8988T (cell line): ENCODE results near the gene DHX16.

Experiments
- DNase-seq: peaks from one replicate; pipeline ENCODE4 v3.0.0; 2011

Gene DHX16

DNA sequence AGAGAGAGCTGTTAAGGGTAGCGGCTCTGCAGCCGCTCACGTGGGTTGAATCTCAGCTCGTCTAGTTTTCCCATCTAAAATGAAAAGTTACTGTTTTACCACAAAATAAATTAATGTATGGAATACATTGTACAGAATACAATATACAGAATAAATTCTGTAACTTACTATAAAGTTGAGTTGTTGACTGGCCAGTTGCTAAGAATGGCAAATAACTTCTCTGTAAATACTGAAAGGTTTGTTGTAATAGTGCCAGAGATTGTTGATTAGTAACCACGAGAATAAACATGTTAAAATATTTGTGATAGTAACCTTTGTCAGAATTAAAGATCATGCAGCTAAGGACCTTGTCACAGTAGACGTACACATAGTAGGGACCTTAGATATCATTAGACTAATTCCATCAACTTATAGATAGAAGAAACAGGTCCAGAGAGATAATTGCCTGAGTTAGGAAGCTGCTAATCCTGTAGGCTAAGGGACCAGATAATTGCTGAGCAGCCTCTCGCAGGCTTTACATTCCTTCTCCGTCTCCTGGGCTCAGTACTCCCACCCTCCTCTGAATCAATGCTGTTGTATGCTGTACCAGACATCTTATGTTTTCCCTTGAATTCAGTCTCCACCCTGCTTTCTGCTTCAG is 18.5 kb upstream of the DHX16 start:
- no peak for DNase-seq

DNA sequence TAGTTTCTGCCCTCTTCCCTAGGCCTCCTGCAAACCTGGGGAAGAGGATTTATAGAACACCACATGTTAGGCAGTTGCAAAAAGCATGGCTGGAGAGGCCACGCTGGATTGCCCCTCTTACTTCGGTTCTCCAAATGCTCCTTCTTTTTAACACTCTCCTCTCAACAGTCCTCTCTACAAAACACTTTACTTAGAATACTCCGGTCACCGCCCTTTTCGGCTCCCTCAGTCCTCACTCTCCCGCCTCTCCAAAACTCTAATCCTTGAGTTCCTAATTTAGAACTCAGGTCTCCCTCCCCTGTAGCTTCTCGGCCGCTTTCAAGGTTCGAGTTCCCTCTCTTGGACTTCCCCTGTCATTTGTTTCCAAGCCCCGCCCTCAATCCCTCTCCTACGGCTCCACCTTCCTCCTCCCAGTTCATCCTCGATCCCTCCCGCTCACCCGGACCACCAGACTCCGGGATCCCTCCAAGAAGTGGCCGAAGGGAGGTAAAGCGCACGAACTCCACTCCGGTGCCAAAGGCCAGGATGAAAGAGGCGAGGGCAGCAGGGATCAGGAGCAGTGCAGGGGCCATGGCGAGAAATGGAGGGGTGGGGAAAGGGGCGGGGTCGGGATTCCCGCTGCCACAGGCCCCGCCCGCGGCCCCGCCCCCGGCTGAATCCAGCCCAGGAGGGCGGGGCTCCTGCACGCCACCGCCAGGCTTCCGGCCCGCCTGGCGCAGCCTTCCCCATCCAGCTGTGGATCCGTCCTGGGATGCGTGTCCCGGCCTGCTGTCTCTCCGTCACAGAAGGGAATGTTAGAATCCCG is 17.8 kb upstream of the DHX16 start, which contains the start of gene NRM:
Gene NRM (minus strand): TSS at position 582 of the 805 bp plus-strand sequence. CDS start 10 bp downstream, at position 572.
- peak; percentile 60 for DNase-seq

DNA sequence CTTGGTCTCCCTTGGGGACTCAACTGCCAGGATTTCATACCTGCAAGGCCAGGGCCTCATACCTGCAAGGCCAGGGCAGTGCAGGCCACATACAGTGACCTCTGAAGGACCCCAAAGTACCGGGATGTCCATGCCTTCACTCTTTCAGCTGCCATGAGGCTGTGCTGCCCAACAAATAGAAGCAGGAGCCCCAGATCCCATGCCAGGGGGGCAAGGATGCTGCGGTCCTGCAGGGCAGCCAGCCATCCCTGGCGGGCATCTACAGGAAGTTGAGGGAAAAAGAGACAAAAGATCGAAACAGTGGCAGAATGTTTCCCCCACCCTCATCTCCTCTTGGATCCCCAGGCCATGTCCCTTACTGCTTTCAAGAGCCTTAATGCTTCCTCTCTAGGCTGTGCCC is 17.2 kb upstream of the DHX16 start:
- DNase-seq, result no peak

DNA sequence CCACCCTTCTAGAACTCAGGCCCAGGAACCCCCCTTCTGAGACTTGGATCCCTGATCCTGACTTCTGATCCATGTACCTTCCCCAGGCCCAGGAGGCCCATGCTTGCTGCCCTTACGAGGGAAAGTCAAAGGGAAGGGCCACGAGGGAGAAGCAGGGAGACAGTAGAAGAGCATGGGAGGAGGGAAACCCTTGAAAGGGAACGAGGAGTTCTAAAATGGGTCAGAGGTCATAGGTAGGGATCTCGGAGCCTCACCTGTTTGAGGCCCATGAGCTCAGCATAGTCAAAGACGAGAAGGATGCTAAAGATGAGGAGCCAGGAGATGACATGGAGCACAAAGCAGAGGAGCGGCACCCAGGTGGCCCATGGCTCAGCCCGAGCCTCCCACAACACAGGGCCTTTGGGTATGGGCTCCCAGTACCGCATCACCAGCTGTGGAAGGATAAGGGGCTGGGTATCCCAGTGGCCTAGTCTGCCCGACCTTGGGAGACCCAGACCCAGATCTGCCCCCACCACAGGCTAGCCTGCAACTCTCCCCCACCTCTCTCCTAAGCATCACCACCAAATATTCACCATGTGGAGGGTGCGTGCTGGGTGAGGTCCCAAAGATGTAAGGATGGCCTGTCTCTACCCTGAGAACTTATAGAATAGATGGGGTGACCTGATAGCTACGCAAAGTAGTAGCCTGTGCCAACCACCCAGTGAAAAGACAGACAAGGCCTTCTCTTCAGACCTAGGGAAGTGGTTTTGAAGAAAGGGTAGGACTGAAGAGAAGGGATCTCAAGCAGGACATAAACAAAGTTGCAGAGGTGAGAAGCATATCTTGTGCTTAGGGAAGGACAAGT is 16.4 kb upstream of the DHX16 start:
- no peak for DNase-seq

DNA sequence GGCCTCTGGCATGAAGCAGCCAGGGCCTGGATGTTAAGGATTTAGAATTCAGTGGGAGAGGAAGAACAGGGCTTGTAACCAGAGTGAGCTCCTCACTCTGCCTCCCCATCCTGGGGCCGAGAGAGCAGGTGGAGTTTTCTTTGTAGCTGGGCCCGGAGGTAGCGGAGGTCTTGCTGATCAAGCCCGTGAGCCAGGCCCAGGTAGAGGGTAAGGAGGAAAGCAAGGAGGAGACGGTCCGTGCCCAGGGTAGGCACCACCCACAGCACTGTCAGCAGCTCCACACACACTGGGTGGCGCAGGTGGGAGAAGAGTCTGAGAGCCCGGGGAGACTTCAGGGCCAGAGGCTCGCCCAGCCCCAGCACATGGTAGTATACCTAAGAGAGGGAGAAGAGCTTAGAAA is 15.8 kb upstream of the DHX16 start:
- no peak for DNase-seq

DNA sequence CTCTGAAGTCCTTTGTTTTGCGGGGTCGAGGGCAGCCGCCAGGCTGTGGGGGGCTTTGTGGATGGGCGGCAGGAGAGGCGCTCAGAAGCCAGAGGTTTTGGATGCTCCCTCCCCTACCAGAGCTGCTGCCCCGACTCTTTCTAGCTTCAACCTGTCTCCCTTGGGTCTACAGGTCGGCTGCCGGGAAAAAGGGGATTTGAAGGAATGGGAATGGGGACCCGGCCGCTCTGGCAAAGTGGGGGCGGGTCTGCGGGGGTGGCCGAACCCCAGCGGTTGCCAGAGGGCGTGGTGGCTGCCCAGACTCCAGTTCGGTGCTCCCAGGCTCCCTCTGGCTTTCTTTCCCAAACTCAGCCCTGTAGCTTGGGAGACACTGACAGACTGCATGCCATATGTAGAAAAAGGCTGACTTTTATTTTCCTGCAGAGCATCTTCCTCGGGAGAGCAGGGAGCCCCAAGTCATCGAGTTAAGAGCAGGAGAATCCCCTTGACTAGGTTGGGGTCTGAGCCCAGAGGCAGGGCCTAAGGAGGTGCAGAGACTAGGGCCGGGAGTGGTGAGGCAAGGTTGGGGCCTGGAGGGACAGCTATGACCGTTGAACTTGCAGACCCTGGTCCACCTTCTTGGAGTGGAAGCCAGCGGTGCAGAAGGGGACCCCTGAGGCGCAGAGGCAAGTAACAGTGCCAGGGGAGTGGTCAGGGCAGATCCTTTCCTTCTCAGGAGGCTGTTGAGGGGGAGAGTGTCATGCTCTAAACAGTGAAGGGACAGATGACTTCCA is 15.0 kb upstream of the DHX16 start:
- DNase-seq, result no peak

DNA sequence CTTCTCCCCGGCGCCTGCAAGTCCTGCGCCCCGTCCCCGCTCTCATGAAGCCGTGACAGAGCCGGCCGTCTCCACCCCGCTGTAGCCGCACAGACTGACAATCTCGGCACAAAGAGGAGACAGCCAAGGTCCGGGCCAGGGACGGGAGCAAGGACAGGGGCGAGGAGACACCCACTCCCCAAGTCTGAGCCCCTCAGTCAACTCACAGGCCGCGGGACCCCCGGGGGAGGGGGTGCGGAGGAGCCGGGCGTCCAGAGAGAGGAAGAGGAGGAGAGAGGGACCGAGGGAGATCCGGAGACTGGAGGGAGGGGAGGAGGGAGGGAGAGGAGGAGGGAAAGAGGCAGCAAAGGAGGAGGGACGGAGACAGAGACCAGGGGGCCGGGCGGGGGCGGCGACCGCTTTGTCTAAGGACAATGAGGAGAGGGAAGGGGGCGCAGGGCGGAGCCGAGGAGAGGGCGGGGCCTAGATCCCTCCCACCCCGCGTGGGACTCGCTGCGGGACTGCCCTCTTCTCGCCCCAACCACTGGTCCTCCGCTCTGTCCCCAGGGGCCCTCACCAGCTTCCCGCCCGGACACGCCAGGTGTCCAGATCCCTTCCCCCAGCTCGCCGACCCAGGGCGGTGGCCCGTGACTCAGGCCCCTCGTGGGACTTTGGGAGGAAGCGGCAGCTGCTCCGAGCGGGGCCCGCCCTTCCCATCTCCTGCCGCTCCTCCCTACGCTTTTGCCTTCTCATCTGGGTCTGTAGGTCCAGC is 14.3 kb upstream of the DHX16 start:
- DNase-seq, result peak; percentile 60

DNA sequence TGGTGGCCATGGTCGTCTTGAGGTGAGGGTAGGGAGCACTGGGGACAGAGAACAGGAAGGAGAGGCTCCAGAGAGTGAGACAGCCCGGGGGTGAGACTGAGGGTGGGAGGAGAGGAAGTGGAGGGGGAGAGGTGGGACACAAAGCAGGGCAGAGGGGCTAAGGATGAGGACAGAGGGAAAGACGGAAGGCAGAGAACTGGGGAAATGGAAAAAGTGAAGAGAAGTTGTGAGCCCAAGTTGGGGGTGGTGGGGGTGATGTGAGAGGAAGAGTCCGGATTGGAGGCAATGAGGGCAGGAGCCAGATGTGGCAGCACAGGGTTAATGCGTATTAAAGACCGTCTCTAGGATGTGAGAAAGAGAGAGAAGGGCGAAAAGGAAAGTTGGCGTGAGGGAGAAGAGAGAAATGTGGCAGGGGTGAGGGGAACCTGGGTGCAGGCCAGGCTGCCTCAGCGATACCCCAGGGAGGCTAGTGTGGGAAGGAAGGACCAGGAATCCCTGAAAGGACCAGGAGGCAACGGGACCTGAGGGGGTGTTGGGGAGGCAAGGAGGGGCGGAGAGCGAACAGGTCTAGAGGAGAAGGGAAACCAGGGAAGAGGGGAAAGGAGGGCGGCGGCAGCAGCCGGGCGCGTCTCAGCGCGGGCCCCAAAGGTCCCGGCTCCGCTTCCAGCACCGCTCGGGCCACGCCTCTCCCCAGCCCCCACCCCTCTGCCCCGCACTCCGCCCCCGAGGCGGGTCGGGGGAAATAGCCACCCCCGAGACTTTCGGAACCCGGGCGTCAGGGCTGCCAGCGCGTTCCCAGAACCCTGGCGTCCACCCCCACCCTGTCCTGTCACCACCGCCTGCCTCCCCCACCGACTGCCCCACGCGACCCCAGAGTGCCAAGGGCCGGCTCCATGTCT is 13.5 kb upstream of the DHX16 start, which contains the start of gene PPP1R18:
Gene PPP1R18 (minus strand): TSS at position 637 of the 899 bp plus-strand sequence. CDS start 627 bp downstream, at position 10.
- peak; percentile 65 for DNase-seq

DNA sequence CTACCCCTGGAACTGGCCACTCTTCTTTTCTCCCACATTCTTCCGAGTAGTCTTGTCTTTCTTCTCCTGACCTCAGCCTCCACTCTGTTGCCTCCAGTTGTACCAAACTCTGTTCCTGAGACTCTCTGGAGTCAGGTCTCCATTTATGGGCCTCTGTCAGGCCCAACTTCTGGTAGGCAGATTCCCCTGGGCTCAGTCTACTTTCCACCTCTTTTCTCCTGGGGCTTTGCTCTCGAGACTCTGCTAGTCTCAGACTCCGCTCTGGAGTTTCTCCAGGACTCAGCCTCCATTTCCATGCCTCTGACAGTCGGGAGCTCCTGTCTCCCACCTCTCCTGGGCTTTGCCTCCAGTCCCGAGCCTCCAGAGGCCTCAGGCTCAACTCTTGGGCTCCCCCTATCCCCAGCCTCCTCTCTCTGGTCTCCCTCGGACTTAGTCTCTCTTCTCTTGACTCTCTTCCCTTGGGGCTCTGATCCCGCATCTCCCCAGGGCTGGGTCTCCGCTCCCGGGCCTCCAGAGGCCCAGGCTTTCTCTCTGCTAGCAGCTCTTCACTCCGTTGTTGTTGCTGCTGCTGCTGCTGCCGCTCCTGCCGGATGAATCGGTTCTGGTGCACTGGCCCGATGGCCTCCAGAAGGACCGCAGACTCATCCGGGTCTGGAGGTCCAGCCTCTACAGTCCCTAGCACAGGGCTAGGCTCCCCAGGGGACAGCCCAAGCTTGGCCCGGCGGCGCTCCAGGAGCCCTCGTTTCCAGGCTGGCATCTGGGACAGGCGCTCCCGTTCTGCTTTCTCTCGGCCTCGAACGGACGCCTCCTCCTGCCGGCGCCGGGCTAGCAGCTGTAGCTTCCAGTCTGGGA is 12.6 kb upstream of the DHX16 start:
- no peak for DNase-seq

DNA sequence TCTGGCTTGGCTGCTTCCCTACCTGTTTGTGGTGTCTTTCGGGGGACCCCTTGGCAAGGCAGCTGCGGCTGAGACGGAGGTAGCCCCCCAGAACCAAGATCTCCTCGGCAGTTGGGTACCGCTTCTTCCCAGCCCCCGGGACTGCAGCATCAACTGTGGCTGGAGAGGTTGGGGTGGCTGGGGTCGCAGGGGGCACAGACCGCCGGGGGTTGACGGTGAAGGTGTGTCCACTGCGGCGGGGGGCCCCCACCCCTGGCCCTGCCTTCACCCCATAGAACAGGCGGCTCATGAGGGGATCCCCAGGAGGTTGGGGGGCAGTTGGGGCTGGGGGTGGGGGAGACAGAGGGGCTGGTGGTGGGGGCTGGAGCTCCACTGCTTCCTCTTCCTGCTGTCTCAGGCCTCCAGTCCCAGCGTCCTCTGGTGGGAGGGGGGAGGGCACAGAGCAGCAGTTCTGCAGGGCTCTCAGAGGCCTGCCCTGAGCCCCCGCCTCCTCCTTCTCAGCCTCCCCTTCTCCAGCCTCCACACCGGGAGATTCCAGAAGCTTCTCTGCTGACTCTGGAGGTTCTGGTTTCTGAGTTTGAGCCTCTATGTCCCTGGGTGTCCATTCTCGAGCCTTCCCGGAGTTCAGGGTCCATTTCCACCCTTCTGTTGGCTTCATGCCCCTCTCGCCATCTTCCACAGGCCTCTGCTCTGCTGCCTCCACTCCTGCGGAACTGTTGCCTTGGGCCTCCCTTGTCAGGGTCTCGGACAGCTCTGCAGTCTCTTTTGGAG is 11.8 kb upstream of the DHX16 start:
- DNase-seq, result no peak

DNA sequence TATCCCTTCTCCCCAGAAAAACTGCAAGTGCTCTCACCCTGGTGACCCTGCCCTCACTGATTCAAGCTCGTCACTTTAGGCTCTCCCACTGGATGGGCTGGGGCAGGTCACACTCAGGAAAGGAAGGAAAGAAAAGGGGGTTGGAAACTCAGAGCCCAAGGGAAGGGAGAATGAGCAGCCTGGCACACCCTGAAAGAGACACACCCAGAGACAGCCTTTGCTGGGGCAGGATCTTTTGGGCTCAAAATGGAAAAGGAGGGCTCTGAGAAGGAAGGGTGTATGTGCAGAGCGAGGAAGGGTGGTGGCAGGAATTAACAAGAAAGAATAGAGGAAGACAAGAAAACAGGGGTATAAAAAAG is 11.2 kb upstream of the DHX16 start:
- DNase-seq, result no peak

DNA sequence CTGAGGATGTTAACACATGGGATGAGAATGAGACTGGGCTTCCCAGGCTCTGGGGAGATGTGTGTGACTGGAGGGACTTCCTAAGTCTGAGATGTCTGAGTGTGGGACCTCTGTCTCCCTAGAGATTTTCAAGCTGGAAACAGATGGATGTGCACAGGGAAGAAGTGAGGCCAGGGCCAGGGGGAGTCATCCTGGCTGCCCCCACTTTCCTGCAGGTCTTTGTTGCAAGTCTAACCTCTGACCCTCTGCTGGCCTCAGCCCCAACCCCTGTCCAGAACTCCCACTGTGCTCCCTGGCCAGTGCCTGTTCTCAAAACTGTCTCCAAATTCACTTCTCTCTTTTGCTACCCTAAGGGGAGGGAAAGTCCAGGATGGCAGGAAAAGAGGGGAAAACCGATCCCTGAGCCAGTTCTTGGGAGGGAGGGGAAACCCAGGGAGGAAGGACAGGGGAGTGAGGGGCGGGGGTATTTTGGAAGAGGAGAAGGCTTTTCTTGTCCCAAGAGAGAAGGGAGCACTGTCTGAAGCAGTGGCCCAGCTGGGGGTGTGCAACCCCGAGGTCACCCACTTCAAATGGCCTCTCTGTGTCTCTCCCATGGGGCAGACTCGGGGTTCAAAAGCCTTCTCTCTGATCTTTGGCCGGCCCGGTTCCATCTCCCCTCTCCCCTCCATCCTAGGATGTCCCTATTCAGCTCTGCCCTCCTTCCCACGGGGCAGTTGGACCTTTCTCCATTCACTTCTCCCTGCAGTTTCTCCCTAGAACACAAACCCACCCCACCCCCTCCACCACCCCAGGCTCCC is 10.6 kb upstream of the DHX16 start:
- no peak for DNase-seq

DNA sequence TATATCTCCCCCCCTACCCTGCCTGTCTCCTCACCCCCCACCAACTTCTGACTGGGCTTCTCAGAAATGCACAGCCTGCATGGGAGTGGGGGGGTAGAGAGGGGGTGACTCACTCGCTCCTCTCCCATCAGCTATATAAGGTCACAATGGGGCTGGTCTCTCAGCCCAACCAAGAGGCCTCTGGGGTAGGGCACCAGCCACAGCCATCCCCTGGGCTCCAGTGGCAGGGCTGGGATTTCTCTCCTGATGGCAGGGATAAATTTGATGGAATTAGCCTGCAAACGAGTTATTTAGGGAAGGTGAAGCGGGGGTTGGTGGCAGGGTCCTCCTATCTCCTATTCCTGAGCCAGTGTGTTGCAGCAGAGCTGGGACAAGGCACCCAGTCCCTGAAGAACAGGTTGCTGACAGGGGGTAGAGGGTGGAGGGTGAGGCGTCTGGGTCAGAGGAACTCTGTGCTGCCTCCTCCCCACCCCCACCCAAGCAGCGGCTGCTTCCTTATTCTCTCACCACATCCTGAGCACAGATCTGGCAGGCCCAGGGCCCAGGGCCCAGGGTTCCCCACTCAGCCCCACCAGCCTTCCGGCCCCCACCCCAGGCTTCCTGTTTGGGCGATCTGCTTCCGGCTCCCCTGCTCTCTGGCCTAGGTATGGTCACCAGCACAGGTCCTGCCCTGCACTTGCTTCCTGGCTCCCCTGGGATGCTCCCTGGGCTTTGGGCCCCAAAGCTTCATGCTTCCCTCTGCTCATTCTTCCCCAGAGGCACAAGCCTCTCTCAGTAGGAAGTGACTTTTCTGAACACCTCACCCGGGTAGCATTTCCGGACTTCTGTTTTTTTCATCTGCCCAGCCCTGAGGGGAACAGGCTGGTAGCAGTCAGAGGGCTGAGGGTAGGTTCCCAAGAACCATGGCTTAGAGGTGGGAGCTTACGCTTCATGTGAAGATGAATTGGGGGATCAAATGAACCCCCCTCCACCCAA is 9.6 kb upstream of the DHX16 start:
- peak; percentile 68 for DNase-seq

DNA sequence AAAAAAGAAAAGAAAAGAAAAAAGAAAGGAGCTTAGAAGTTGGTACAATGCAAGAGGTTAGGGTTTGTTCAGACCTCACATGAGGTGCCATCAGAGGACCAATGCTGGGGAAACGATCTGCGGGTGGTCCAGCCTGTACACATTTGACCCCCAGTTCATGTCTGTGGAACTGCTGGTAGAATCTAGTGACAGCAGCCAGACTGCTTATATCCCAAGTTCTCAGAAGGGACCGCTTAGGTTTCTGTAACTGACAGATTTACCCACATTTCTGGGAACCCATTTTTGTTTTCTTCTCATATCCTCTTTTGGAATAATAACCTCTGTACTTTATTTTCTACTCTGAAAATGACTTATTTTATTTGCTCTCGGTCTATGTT is 8.9 kb upstream of the DHX16 start:
- DNase-seq, result no peak

DNA sequence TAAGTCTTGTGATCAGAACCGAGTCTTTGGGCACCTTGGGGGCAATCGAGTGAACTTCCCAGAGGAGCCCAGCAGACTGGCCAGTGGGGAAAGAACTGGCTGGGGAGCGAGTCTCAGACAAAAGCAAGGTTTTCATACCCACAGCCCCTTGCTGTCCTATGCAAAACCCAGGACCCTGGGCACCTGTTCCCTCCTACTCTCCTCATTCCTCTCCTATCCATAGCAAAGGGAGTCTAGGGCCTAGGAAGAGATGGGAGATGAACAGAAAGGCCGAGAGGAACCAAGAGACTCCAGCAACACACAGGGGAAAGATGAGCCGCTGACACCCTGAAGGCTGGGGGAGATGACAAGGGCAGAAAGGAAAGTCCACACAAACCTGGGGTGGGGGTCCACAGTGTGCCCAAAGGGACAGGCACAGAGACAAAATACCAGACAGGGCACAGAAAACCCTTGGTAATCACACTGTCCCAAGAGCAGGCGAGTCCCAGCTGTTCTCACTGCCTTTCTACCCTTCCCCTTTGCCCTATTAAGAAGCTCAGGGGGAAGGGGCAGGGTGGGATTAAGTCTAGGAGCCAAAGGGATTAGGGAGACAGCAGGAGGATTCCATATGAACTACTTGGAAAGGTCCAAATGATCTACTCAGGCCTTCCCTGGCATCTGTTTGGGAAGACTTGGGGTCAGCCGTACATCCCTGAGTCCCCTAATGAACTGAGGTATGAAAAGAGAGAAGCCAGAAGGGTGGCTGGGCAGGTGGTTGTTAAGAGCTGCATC is 7.1 kb upstream of the DHX16 start:
- DNase-seq, result no peak
